Dedifferentiated amniotic fluid mesenchymal stem cell (primary cell): ENCODE data around the gene RTBDN.

Experiments used
- DNase-seq: peaks from one replicate; pipeline ENCODE4 v3.0.0-alpha.2; 2016; ENCODE audit errors: extremely low spot score

The RTBDN gene

DNA sequence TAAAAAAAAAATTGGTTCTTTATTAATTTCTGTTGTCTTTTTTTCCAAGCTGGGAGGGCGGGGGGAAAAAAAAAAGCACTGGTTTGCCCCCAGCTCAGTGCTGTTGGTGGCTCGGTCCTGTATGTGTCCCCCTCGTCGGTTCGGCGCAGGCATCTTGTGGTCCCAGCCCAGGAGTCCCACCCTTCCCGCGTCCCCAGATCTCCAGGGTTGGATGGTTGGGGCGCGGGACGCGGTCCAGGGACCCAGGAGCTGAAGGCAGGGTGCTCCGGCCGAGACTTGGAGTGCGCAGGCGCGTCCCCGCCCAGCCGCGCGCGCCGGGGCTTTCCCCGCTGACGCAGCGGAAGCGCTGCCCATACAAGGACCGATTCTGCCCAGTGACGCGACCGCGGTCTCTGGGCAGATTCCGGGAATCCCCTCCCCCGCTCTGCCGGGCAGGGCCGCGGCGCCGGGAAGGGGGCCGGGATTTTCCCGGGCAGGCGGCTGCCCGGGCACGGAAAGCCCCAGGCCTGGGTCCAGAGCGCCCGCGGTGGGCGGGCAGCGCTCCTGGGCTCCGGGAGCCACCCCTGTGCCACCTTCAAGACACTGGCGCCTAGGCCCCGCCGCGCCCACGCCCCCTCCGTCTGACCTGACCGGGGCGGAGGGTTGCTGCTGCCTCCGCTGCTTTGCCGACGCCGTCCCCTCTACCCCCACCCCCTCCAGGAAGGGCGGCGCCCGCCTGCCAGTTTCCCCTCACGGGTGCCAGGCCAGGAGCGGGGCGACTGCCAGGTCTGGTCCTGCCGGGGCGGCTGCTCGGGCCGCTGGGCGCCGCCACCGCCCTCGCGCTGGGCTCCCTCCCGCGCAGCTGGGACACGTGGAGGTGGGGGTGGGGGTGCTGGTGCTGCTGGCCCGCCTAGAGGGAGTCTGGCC, 40.8 kb downstream of the RTBDN start:
- peak; percentile 89 for DNase-seq

DNA sequence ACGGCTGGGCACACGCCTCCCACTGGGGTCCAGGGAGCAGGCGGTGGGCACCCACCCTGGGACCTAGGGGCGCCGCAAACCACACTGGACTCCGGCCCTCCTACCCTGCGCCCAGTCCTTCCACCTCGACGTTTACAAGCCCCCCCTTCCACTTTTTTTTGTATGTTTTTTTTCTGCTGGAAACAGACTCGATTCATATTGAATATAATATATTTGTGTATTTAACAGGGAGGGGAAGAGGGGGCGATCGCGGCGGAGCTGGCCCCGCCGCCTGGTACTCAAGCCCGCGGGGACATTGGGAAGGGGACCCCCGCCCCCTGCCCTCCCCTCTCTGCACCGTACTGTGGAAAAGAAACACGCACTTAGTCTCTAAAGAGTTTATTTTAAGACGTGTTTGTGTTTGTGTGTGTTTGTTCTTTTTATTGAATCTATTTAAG, 41.5 kb downstream of the RTBDN start:
- no peak for DNase-seq

DNA sequence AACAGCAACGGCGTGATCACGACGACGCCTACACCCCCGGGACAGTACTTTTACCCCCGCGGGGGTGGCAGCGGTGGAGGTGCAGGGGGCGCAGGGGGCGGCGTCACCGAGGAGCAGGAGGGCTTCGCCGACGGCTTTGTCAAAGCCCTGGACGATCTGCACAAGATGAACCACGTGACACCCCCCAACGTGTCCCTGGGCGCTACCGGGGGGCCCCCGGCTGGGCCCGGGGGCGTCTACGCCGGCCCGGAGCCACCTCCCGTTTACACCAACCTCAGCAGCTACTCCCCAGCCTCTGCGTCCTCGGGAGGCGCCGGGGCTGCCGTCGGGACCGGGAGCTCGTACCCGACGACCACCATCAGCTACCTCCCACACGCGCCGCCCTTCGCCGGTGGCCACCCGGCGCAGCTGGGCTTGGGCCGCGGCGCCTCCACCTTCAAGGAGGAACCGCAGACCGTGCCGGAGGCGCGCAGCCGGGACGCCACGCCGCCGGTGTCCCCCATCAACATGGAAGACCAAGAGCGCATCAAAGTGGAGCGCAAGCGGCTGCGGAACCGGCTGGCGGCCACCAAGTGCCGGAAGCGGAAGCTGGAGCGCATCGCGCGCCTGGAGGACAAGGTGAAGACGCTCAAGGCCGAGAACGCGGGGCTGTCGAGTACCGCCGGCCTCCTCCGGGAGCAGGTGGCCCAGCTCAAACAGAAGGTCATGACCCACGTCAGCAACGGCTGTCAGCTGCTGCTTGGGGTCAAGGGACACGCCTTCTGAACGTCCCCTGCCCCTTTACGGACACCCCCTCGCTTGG, 42.1 kb downstream of the RTBDN start:
- DNase-seq = no peak

DNA sequence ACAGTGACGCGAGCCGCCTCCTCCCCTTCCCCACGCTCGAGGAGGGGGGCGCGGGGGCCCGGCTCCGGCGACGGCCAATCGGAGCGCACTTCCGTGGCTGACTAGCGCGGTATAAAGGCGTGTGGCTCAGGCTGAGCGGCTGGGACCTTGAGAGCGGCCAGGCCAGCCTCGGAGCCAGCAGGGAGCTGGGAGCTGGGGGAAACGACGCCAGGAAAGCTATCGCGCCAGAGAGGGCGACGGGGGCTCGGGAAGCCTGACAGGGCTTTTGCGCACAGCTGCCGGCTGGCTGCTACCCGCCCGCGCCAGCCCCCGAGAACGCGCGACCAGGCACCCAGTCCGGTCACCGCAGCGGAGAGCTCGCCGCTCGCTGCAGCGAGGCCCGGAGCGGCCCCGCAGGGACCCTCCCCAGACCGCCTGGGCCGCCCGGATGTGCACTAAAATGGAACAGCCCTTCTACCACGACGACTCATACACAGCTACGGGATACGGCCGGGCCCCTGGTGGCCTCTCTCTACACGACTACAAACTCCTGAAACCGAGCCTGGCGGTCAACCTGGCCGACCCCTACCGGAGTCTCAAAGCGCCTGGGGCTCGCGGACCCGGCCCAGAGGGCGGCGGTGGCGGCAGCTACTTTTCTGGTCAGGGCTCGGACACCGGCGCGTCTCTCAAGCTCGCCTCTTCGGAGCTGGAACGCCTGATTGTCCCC, 42.9 kb downstream of the RTBDN start, which contains the start of gene JUNB:
JUNB (plus strand) TSS at position 142 of the 706 bp plus-strand sequence; CDS start at position 428, 286 bp downstream.
- peak; percentile 95 for DNase-seq

DNA sequence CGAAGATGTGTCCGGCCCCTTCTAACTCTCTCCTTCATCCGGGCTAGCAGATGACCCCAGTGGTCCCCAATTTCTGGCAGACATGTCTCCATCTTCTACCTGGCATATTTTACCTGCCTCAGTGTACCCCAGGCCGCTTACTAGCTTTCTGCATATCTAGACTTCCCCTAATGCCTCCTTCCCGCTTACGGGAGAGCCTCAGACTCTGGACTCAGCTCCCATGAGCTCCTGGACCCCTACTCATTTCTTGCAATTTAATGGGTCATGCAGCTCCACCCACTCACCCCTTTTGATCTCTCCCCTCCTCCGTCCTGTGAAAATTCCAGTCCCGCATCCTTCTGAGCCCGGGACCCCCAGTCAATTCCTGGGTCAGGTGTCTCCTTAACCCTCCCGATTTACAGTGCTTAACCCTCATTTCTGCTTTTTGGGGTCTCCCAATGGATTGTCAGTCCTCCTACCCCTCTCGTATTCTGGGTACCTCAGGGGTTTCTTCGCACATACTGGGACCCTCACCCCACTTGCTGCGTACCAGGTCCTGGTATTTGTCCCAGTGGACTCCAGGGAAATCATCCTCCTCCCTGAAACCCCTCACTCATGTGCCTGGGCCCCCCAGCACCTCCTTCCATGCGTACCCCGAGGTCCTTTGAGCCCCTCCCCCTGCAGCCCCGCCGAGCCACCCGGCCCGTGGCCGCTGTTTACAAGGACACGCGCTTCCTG, 43.6 kb downstream of the RTBDN start:
- no peak for DNase-seq

DNA sequence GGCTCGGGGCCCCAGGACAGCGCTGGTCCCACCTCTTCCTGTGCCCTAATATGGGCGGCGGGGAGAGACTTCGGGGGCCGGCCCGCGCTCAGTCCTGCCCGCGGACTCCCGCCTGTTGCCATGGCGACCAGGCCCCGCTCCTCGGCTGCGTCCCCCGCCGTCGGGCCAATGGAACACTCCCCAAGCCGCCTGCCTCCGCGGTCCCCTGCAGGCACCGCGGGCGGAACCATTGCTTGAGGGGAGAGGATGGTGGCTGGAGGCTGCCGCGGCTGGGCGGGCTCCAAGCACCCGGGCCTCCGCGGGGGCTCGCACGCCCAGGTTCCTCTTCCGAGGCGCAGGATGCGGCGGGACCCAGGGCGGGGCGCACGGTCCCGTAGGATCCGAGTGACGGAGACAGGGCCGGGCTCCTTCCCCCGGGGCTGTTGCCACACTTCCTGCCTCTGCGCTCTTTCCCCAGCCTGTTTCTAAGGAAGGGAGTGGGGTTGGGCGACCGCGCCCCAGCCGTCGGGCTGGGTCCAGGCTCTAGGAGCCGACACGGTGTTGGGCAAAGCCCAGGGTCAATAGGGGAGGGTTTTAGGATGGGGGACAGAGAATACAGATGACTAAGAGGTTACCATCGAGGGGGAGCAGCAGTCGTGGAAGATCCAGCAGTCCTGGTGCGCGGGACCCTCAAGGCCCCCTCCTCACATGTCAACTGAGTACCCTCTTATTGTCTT, 44.3 kb downstream of the RTBDN start:
- peak; percentile 88 for DNase-seq

DNA sequence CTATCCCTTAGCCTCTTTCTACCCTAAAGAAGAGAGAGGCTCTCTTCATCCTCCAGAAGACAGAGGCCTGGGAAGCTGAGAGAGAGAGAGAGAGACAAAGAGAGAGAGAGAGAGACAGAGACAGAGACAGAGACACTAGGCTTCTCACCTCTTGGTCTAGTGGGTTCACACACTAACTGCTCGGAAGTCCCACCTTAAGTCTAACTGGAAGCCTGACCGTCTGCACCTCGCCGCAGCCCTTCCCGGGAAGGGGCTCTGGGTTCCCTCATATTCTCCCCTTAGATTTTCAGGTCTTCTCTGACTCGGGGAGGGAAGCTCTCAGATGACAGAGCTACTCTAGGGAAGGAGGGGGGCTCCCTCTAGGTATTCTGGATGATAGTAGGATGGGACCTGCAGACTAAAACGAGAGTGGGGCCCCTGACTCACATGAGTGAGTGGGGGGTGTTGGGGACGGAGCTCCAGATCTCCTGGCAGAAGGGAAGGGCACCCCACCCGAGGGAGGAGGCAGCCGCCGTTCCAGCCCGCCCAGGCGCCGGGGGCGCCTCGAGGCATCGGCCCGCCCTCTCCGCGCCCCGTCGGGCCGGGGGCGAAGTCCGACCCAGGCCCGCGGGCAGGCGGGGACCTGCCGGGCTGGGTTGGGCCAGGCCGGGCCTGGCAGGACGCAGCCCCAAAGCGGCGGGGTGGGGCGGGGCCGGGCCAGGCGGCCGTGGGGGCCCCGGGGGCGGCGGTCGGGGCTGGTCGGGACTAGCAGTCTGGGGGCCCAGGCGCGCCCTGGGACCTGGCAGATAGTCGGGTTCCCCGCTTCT, 45.1 kb downstream of the RTBDN start:
- DNase-seq = no peak

DNA sequence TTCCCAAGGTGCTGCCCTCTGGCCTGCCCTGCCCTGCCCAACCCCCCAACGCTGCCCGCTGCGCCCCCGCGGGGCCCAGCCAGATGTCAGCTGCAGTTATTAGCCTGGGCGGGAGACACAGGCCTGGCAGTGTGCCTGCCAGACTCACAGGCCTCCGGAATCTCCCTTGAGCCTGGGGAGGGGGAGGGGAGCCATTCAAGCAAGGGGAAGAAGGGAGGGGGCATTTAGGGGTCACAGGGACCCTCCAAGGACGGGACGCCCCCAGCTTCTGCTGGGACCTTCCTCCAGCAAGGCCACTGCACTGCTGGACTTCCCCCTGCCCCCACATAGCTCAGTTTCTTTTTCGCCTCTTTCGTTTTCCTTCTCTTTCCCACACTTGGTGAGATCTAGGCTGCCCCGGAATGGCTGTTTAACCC, 45.7 kb downstream of the RTBDN start:
- no peak for DNase-seq

DNA sequence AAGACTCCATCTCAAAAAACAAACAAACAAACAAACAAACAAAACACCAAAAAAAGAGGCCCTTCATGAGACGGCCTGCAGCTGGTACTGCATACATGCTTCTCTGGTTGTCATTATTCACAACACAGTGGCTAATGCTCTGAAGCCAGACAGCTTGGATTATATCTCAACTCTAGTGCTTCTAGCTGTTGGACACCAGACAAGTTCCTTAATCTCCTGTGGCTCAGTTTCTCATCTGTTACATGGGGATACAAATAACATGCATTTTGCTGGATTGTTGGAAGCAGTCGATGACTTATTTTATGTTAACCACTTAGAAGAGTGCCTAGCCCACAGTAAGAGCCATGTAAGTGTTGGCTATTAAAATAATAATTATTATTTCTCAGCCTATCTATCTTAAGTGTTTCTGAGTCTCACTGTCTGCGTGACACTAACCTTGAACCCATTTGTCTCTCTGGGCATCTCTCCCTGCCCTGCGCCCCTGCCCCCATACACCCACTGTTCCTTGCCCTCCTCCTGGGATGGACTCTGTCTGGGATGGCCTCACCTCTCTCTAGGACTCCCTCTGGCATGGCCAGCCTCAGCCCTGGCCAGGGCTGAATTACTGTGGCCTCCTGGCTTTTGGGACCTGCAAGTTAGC, 46.2 kb downstream of the RTBDN start:
- DNase-seq = no peak

DNA sequence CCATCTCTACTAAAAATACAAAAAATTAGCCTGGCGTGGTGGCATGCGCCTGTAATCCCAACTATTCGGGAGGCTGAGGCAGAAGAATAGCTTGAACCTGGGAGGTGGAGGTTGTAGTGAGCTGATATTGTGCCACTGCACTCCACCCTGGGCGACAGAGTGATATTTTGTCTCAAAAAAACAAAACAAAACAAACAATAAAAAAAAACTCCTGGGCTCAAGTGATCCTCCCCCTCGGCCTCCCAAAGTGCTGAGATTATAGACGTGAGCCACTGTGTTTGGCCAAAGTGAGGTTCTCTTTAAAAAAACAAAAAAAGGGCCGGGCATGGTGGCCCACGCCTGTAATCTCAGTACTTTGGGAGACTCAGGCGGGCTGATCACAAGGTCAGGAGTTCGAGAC, 46.9 kb downstream of the RTBDN start:
- no peak for DNase-seq

DNA sequence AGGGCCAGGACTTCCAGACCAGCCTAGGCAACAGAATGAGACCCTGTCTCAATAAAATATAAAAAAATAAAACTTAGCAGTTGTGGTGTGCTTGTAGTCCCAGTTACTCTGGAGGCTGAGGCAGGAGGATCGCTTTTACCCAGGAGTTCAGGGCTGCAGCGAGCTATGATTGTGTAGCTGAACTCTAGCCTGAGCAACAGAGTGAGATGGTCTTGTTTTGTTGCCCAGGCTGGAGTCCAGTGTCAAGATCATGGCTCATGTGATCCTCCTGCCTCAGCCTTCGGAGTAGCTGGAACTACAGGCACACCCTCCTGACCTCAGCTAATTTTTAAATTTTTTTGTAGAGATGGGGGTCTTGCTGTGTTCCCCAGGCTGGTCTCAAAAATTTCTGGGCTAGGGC, 47.4 kb downstream of the RTBDN start:
- no peak for DNase-seq

DNA sequence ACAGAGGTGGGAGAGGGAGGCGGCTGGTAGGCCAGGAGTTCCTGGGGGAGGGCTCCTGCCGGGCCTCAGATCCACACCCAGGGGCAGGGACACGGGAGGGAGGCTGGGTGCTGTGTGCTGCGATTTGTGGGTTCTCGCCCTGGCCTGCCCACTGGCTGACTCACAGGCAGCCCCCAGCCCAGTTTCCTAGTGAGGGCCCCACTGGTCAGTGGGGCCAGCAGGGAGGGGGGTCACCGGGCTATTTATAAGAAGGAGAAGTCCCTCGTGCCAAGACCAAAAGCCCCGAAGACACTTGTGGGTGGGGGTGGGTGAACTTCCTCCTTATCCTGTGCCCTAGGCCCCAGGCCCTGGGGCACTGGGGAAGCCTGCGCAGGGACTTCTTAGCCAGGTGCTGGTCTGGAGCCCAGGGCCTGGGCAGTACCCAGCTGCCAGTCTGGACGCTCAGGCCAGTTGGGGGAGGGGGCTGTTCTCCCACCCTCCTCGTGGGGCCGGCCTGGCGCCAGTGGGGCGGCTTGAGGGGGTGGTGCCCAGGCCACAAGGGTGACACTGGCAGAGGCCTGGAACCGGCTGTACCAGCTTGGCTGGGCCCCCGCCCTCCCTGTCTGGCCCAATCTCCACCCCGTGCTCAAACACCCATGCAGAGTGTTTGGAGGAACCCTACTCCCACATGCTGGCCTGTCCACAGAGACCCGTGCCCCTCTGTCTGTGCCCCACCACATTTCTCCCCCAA, 48.1 kb downstream of the RTBDN start:
- no peak for DNase-seq

DNA sequence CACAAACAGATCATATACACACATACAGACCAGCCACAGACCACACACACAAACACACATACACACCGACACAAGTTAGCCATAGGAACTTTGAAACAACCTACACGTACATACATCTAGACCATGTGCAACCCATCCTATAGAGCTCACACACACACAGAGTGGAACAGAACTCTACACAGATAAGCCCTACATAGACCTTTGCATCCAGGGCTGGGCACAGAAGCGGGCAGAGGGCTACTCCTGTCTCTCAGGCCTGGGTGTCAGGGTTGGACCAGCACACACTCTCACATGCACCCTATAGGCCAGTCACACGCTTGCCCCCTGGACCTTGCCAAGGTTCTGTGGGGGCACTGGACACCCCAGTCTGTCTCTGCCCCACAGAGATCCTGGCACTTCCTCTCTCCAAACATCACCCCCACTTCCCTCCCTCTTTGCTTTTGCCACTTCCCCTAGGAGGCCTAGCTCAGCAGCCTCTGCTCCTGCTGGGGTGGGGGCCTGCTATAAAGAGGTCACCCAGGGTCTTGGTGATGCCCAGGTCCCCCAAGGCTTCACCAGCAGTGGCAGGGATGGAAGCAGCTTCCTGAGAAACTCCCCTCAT, 48.8 kb downstream of the RTBDN start:
- DNase-seq = no peak

DNA sequence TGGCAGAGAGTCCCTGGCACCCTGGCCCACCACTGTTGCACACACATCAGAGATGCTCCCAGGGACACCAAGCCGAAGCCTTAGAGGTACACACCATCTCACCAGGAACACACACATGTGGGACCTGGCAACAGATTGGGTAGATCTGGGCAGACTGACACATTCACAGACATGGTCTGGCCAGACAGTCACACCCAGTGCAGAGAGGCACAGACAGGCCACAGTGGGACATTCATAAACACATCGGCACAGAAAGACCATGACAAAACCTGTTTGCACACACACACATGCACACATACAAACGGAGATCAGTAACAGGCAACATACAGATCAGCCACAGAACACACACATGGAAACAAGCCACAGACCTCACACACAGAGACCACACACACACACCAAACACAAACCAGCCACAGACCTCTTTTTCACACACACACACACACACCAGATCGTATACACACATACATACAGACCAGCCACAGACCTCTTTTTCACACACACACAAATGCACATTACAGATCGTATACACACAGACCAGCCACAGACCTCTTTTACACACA, 49.4 kb downstream of the RTBDN start:
- DNase-seq = no peak

DNA sequence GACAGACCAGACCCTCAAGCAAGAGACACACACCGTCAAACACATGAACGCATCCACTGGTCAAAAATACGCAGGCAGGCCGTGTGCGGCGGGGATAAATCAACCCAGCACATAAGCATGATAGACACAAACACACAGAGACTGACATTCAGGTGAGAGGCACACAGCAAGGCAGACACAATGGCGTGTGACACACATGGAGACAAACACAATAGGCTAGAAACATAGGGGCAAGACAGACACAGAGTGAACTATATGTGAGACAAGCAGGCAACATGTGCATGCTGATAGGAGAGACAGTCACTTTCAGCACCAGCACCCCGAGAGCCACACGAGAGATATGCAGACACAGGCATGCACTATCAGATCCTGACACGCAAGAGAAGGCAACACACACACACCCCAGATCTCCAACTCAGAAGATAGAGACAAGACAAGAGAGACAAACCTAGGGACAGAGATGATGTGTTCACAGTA, 49.9 kb downstream of the RTBDN start:
- DNase-seq = no peak

DNA sequence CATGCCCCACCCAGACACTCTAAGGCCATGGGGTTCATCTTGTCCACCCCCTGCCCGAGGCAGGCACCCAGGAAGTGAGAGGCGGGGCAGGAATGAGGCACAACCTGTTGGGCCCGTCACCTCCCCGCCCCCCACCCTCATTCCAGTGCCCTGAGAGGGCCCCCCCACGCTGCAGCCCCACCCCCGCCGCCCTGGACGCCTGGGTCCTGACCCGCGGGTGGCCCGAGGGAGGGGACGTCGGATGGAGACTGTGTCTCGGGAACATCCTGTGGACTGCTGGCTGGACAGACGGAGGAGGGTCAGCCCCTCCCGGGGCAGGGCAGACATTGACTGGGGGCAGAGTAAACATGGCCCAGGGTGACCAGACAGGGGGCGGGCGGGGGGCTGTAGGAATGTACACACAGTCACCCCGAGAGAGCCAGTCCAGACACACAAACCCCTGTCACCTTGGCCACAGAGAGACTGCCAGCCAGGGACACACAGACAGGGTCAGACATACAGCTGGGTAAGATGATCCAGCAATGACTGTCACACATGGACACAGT, 50.5 kb downstream of the RTBDN start:
- no peak for DNase-seq

DNA sequence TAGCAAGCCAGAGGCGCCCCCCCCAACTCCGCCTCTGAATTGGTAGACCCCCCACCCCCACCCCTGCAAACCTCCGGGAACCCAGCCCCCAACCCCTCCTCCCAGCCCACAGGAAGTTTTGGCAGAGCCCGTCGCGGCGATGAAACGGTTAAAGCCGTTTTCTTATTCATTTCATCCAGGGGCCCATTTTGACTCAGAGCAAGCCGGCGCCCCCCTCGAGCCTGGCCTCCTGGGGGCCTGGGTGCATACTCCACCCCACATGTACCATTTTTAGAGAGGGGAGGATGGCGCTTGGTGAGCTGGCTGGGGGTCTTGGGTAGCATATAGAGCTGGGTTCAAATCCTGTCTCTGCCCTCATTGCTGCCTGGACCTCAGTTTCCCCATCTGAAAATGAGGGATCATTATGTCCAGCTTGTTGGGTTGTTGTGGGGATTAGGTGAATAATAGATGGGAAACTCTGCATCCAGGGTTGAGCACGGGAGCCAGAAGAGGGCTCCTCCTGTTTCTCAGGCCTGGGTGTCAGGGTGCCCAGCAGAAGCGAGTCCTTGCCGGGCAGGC, 51.0 kb downstream of the RTBDN start:
- DNase-seq = no peak
